ENCODE results near the gene COL11A2. TPM values are rescaled to one million over a fixed set of nuclear protein-coding genes. Genes with fewer than 3 reads are reported as not detected.

COL11A2 gene
- total and polyA plus RNA-seq, 2 experiments from 2014 or later, result 1.6 to 2.7 TPM

GRCh38 chr6:33178755-33179475 is 13.4 kb downstream of the COL11A2 start:
- H3K27me3 Mint-ChIP-seq (ENCODE audit: insufficient read depth, low read depth, poor library complexity), result peaks cover 15% of the 10 kb centered on the region
- Histone ChIP-seq H3K27me3 (ENCODE audit: insufficient read depth) (no peaks in the 10 kb centered on the region), H2AFZ (no peak overlapping the region), H3K4me1 (ENCODE audit: insufficient read depth) (no peaks in the 10 kb centered on the region), H3K9me2 (ENCODE audit: insufficient read depth) (peaks cover 8% of the 10 kb centered on the region; the same call in 1 of the 2 replicates), H4K20me1 (replicated peaks; ENCODE audit: insufficient read depth) (no peaks in the 10 kb centered on the region), H3F3A (replicated peaks; ENCODE audit: low read depth) (no peaks in the 10 kb centered on the region), H3K79me2 (replicated peaks; ENCODE audit: insufficient read depth) (no peaks in the 10 kb centered on the region), H3K27ac (ENCODE audit: low read depth) (no peak overlapping the region), H3K4me2 (no peak overlapping the region), H3K4me3 (no peak overlapping the region), H3K36me3 (ENCODE audit: insufficient read depth) (no peaks in the 10 kb centered on the region)
- H3K36me3 Mint-ChIP-seq (ENCODE audit: low read depth), result no peaks in the 10 kb centered on the region
- H3K4me1 Mint-ChIP-seq, result peaks cover 5% of the 10 kb centered on the region; the same call in 2 of the 3 replicates
- TF ChIP-seq REST (IDR thresholded peaks at IDR 0.05; ENCODE audit: unreplicated experiment) (no peak), ZNF462 (CRISPR knock-in tag; IDR thresholded peaks at IDR 0.05) (no peak), EZH2 (IDR thresholded peaks at IDR 0.05; ENCODE audit: low read depth, unreplicated experiment) (no peak), POLR2AphosphoS5 (IDR thresholded peaks at IDR 0.05; ENCODE audit: low read depth) (no peak), CTCF (conservative IDR thresholded peaks at IDR 0.05; ENCODE audit: low read depth in 2 of 2) (no peak), ETS1 (IDR thresholded peaks at IDR 0.05) (no peak), JUNB (IDR thresholded peaks at IDR 0.05; ENCODE audit: unreplicated experiment) (no peak), CREB1 (CRISPR knock-in tag; IDR thresholded peaks at IDR 0.05; ENCODE audit: low read depth) (no peak), STAT1 (IDR thresholded peaks at IDR 0.05; ENCODE audit: unreplicated experiment) (no peak)
- H3K9me3 Mint-ChIP-seq, result no peaks in the 10 kb centered on the region
- DNase-seq (ENCODE audit: low spot score) (no peak), ATAC-seq (no peak)
- no peak overlapping the region for H3K27ac Mint-ChIP-seq
- H3K4me3 Mint-ChIP-seq, result no peak overlapping the region

All from GM23338 (cell line).